ENCODE measurements around the gene UBAP2.

The UBAP2 gene

GRCh38 chr9:33921967-33922895 lies 126.5 kb downstream of the UBAP2 start:
- Histone ChIP-seq H3K9me3 (replicated peaks in 1 of 2; ENCODE audit: control insufficient read depth in 2 of 2, insufficient read depth in 1 of 2, low read depth in 1 of 2, low read length in 2 of 2) (no peaks in the 10 kb centered on the region), H2BK5ac (ENCODE audit: low read length) (no peak overlapping the region), H2AFZ (ENCODE audit: low read length) (no peak overlapping the region), H3K79me1 (ENCODE audit: low read depth, low read length) (no peaks in the 10 kb centered on the region), H3K9ac (ENCODE audit: low read depth, low read length, poor library complexity) (no peak overlapping the region), H3K23ac (ENCODE audit: low read depth, low read length, poor library complexity) (no peak overlapping the region), H2BK12ac (ENCODE audit: low read length) (no peak overlapping the region), H3K18ac (ENCODE audit: low read length) (no peak overlapping the region), H4K8ac (ENCODE audit: low read depth, low read length) (no peak overlapping the region), H2BK120ac (ENCODE audit: low read depth, low read length) (no peak overlapping the region), H3K4ac (ENCODE audit: low read length) (no peak overlapping the region), H3K4me2 (ENCODE audit: insufficient read depth, low read length, poor library complexity, severe bottlenecking) (no peak overlapping the region), H3K14ac (ENCODE audit: low read length) (no peak overlapping the region), H2BK15ac (ENCODE audit: low read length) (no peak overlapping the region), H3K27ac (replicated peaks; ENCODE audit: low read length) (no peak overlapping the region), H2AK5ac (ENCODE audit: low read depth, low read length) (no peak overlapping the region), H3K4me1 (ENCODE audit: control insufficient read depth in 2 of 2, insufficient read depth in 1 of 2, low read depth in 1 of 2, low read length in 2 of 2) (peaks cover 0 to 3% of the 10 kb centered on the region in 2 donors), H3K4me3 (ENCODE audit: low read length in 2 of 2) (no peak overlapping the region), H4K91ac (ENCODE audit: low read depth, low read length, poor library complexity) (no peak overlapping the region), H3K36me3 (replicated peaks in 1 of 2; ENCODE audit: control insufficient read depth in 2 of 2, insufficient read depth in 2 of 2, low read length in 2 of 2) (peaks cover 58 to 99% of the 10 kb centered on the region in 2 donors), H3K27me3 (ENCODE audit: control insufficient read depth in 3 of 3, insufficient read depth in 3 of 3, low read depth in 1 of 3, low read length in 3 of 3) (no peaks in the 10 kb centered on the region)
- DNase-seq (ENCODE audit: low spot score) = no peak
- WGBS, 2 donors (ENCODE audit: extremely low coverage in 2 of 2, insufficient read length in 2 of 2, insufficient replicate concordance in 1 of 2) = no CpG with 5 or more reads among the region's 14 CpGs

DNA sequence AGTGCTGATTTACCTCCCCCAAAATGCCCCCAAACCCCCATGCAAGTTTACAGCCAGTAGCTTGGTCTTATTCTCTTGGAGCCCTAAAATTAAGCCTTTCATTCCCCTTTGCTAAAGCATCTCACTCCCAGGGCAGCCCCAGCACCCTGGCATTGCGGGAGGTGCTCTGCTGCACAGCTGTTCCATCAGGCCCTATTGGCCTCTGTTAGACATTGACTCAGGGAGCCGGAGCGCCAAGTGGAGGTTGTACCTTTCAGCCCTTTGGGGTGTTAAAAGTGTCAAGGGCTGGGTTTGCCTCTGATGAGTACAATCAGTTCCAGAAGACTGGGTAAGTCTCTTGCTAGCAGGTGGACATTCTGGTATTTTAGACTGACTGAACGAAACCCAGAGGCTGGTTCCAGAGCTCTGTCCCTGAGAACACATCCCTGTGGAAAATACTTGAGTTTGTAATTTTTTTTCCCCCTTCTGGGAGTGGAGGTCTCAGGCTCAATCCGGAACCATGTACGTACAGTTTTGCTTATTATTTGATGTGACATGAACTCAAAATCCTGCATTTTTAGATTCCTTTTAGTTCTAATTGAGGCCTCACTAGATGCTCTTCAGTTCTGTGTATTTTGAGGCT lies 129.3 kb downstream of the UBAP2 start:
- Histone ChIP-seq H3K4ac (ENCODE audit: low read length) (no peak overlapping the region), H2BK12ac (ENCODE audit: low read length) (no peak overlapping the region), H3K4me3 (ENCODE audit: low read length in 2 of 2) (no peak overlapping the region), H4K91ac (ENCODE audit: low read depth, low read length, poor library complexity) (no peak overlapping the region), H3K27ac (replicated peaks; ENCODE audit: low read length) (no peak overlapping the region), H2BK120ac (ENCODE audit: low read depth, low read length) (no peak overlapping the region), H2AFZ (ENCODE audit: low read length) (no peak overlapping the region), H3K4me2 (ENCODE audit: insufficient read depth, low read length, poor library complexity, severe bottlenecking) (no peak overlapping the region), H3K36me3 (replicated peaks in 1 of 2; ENCODE audit: control insufficient read depth in 2 of 2, insufficient read depth in 2 of 2, low read length in 2 of 2) (peaks cover 48 to 99% of the 10 kb centered on the region in 2 donors), H3K27me3 (ENCODE audit: control insufficient read depth in 3 of 3, insufficient read depth in 3 of 3, low read depth in 1 of 3, low read length in 3 of 3) (no peaks in the 10 kb centered on the region), H3K14ac (ENCODE audit: low read length) (no peak overlapping the region), H2AK5ac (ENCODE audit: low read depth, low read length) (no peak overlapping the region), H3K9me3 (replicated peaks in 1 of 2; ENCODE audit: control insufficient read depth in 2 of 2, insufficient read depth in 1 of 2, low read depth in 1 of 2, low read length in 2 of 2) (no peaks in the 10 kb centered on the region), H3K18ac (ENCODE audit: low read length) (no peak overlapping the region), H2BK5ac (ENCODE audit: low read length) (no peak overlapping the region), H3K79me1 (ENCODE audit: low read depth, low read length) (peaks cover 1% of the 10 kb centered on the region), H4K8ac (ENCODE audit: low read depth, low read length) (no peak overlapping the region), H3K23ac (ENCODE audit: low read depth, low read length, poor library complexity) (no peak overlapping the region), H3K9ac (ENCODE audit: low read depth, low read length, poor library complexity) (no peak overlapping the region), H2BK15ac (ENCODE audit: low read length) (no peak overlapping the region), H3K4me1 (ENCODE audit: control insufficient read depth in 2 of 2, insufficient read depth in 1 of 2, low read depth in 1 of 2, low read length in 2 of 2) (no peaks in the 10 kb centered on the region)
- WGBS, 2 donors (ENCODE audit: extremely low coverage in 2 of 2, insufficient read length in 2 of 2, insufficient replicate concordance in 1 of 2) = no CpG with 5 or more reads among the region's 6 CpGs
- DNase-seq (ENCODE audit: low spot score) = no peak

DNA sequence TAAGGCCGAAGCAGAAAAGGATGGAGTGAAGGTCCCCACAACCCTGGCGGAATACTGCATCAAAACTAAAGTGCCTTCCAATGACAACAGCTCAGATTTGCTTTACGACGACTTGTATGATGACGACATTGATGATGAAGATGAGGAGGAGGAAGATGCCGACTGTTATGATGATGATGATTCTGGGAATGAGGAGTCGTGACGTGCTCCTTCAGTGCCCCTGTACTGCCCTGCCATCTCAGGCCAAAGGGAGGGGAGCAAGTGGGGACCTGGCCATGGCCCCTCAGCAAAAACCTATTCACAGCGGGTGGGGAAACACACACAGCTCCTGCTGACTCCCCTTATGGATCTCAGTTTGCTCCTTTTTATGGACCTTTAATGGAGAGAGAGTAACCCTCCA lies 131.7 kb downstream of the UBAP2 start:
- H3K18ac ChIP-seq (ENCODE audit: low read length) = no peak overlapping the region
- H3K23ac ChIP-seq (ENCODE audit: low read depth, low read length, poor library complexity) = no peak overlapping the region
- WGBS, 2 donors (ENCODE audit: extremely low coverage in 2 of 2, insufficient read length in 2 of 2, insufficient replicate concordance in 1 of 2) = no CpG with 5 or more reads among the region's 9 CpGs

GRCh38 chr9:33914887-33915628 lies 133.6 kb downstream of the UBAP2 start:
- Histone ChIP-seq H3K4me1 (ENCODE audit: control insufficient read depth in 2 of 2, insufficient read depth in 1 of 2, low read depth in 1 of 2, low read length in 2 of 2) (no peaks in the 10 kb centered on the region), H3K18ac (ENCODE audit: low read length) (no peak overlapping the region), H3K9ac (ENCODE audit: low read depth, low read length, poor library complexity) (no peak overlapping the region), H2BK5ac (ENCODE audit: low read length) (no peak overlapping the region), H3K23ac (ENCODE audit: low read depth, low read length, poor library complexity) (no peak overlapping the region), H3K4me2 (ENCODE audit: insufficient read depth, low read length, poor library complexity, severe bottlenecking) (no peak overlapping the region), H2AFZ (ENCODE audit: low read length) (no peak overlapping the region), H3K27me3 (ENCODE audit: control insufficient read depth in 3 of 3, insufficient read depth in 3 of 3, low read depth in 1 of 3, low read length in 3 of 3) (no peaks in the 10 kb centered on the region), H3K14ac (ENCODE audit: low read length) (no peak overlapping the region), H2AK5ac (ENCODE audit: low read depth, low read length) (no peak overlapping the region), H4K8ac (ENCODE audit: low read depth, low read length) (no peak overlapping the region), H2BK12ac (ENCODE audit: low read length) (no peak overlapping the region), H3K79me1 (ENCODE audit: low read depth, low read length) (peaks cover 1% of the 10 kb centered on the region), H3K27ac (replicated peaks; ENCODE audit: low read length) (no peak overlapping the region), H3K4me3 (ENCODE audit: low read length in 2 of 2) (no peak overlapping the region), H3K36me3 (replicated peaks in 1 of 2; ENCODE audit: control insufficient read depth in 2 of 2, insufficient read depth in 2 of 2, low read length in 2 of 2) (peaks cover 21 to 90% of the 10 kb centered on the region in 2 donors), H2BK15ac (ENCODE audit: low read length) (no peak overlapping the region), H3K9me3 (replicated peaks in 1 of 2; ENCODE audit: control insufficient read depth in 2 of 2, insufficient read depth in 1 of 2, low read depth in 1 of 2, low read length in 2 of 2) (no peaks in the 10 kb centered on the region), H2BK120ac (ENCODE audit: low read depth, low read length) (no peak overlapping the region), H3K4ac (ENCODE audit: low read length) (no peak overlapping the region), H4K91ac (ENCODE audit: low read depth, low read length, poor library complexity) (no peak overlapping the region)
- no CpG with 5 or more reads among the region's 3 CpGs for WGBS, 2 donors (ENCODE audit: extremely low coverage in 2 of 2, insufficient read length in 2 of 2, insufficient replicate concordance in 1 of 2)
- no peak for DNase-seq (ENCODE audit: low spot score)

More for the DNA sequence above, 131.7 kb downstream of the UBAP2 start:
- H2BK5ac ChIP-seq (ENCODE audit: low read length) = no peak overlapping the region
- no peak overlapping the region for H2BK120ac ChIP-seq (ENCODE audit: low read depth, low read length)
- no peak for DNase-seq (ENCODE audit: low spot score)
- H3K4me3 ChIP-seq (ENCODE audit: low read length in 2 of 2) = no peak overlapping the region
- no peak overlapping the region for H3K27ac ChIP-seq (replicated peaks; ENCODE audit: low read length)
- H3K79me1 ChIP-seq (ENCODE audit: low read depth, low read length) = peaks cover 1% of the 10 kb centered on the region
- no peaks in the 10 kb centered on the region for H3K9me3 ChIP-seq (replicated peaks in 1 of 2; ENCODE audit: control insufficient read depth in 2 of 2, insufficient read depth in 1 of 2, low read depth in 1 of 2, low read length in 2 of 2)
- no peak overlapping the region for H2BK15ac ChIP-seq (ENCODE audit: low read length)
- no peak overlapping the region for H2BK12ac ChIP-seq (ENCODE audit: low read length)
- H2AFZ ChIP-seq (ENCODE audit: low read length) = no peak overlapping the region
- no peak overlapping the region for H3K14ac ChIP-seq (ENCODE audit: low read length)
- no peak overlapping the region for H3K4ac ChIP-seq (ENCODE audit: low read length)
- H2AK5ac ChIP-seq (ENCODE audit: low read depth, low read length) = no peak overlapping the region
- no peak overlapping the region for H4K8ac ChIP-seq (ENCODE audit: low read depth, low read length)
- H3K27me3 ChIP-seq (ENCODE audit: control insufficient read depth in 3 of 3, insufficient read depth in 3 of 3, low read depth in 1 of 3, low read length in 3 of 3) = no peaks in the 10 kb centered on the region
- no peaks in the 10 kb centered on the region for H3K4me1 ChIP-seq (ENCODE audit: control insufficient read depth in 2 of 2, insufficient read depth in 1 of 2, low read depth in 1 of 2, low read length in 2 of 2)
- H3K36me3 ChIP-seq (replicated peaks in 1 of 2; ENCODE audit: control insufficient read depth in 2 of 2, insufficient read depth in 2 of 2, low read length in 2 of 2) = peaks cover 29 to 99% of the 10 kb centered on the region in 2 donors
- H3K9ac ChIP-seq (ENCODE audit: low read depth, low read length, poor library complexity) = no peak overlapping the region
- H3K4me2 ChIP-seq (ENCODE audit: insufficient read depth, low read length, poor library complexity, severe bottlenecking) = no peak overlapping the region
- no peak overlapping the region for H4K91ac ChIP-seq (ENCODE audit: low read depth, low read length, poor library complexity)

Data from neuronal stem cell (in vitro differentiated cells).